ENCODE measurements around the gene HSFX4. TPM values are rescaled to one million over a fixed set of nuclear protein-coding genes. Genes with fewer than 3 reads are reported as not detected.

The HSFX4 gene
- total and polyA plus RNA-seq, 2 donors (not counting 3 experiments of a cell fraction or from before 2014, with no cell fraction given) = not detected

DNA sequence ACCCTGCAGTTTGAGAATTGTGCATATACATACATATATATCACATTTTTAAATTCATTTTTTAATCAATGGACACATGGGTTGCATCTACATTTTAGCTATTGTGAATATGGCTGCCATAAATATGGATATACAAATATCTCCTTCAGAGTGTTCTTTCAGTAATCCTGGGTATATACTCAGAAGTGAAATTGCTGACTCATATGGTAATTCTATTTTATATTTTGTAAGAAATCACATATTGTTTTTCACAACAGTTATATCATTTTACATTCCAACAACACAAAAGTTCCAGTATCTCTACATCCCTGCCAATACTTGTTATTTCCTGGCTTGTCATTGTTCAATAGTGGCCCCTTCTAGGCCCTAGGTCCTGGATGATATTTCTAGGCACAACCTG, 20.6 kb upstream of the HSFX4 start:
- ChIA-PET CTCF (no interaction called here), POLR2A (no interaction called here)
- Histone ChIP-seq H3K9ac (replicated peaks; ENCODE audit: extremely low read depth, insufficient read depth, low read length) (no peak overlapping the region), H3K79me2 (ENCODE audit: control insufficient read depth, insufficient read depth, low read length) (no peaks in the 10 kb centered on the region), H4K20me1 (replicated peaks; ENCODE audit: control insufficient read depth, extremely low read depth, insufficient read depth, low read length) (no peaks in the 10 kb centered on the region), H3K9me3 (replicated peaks; ENCODE audit: control insufficient read depth, insufficient read depth, low read length) (no peaks in the 10 kb centered on the region), H3K27me3 (ENCODE audit: control insufficient read depth in 2 of 2, insufficient read depth in 2 of 2, low read length in 2 of 2) (no peaks in the 10 kb centered on the region), H3K4me3 (replicated peaks in 1 of 3; ENCODE audit: insufficient read depth in 1 of 3, low read depth in 1 of 3, low read length in 3 of 3) (no peak overlapping the region), H3K36me3 (ENCODE audit: control insufficient read depth in 2 of 2, extremely low read depth in 1 of 2, insufficient read depth in 2 of 2, low read length in 2 of 2) (no peaks in the 10 kb centered on the region), H2AFZ (ENCODE audit: low read depth, low read length) (no peak overlapping the region), H3K27ac (ENCODE audit: insufficient read depth, low read depth, low read length) (no peak overlapping the region), H3K4me2 (ENCODE audit: insufficient read depth, low read length) (no peak overlapping the region), H3K4me1 (ENCODE audit: control insufficient read depth, extremely low read depth, insufficient read depth, low read length) (no peaks in the 10 kb centered on the region), H3K9me1 (replicated peaks; ENCODE audit: control insufficient read depth, extremely low read depth, insufficient read depth, low read length) (no peaks in the 10 kb centered on the region)
- TF ChIP-seq EZH2 (IDR thresholded peaks at IDR 0.05; ENCODE audit: borderline replicate concordance, low read depth, low read length, severe bottlenecking) = no peak
- TF ChIP-seq MYC (IDR thresholded peaks at IDR 0.05; ENCODE audit: low read depth, low read length) = no peak
- TF ChIP-seq POLR2AphosphoS5 (IDR thresholded peaks at IDR 0.05; ENCODE audit: insufficient read depth, low read depth, low read length) = no peak
- TF ChIP-seq CTCF (IDR thresholded peaks at IDR 0.05; ENCODE audit: extremely low read depth in 1 of 2, insufficient read depth in 1 of 2, low read depth in 1 of 2, low read length in 2 of 2) = no peak
- no peak for TF ChIP-seq GATA2 (IDR thresholded peaks at IDR 0.05; ENCODE audit: insufficient read depth, insufficient read length, low read depth, low read length)
- TF ChIP-seq JUN (IDR thresholded peaks at IDR 0.05; ENCODE audit: borderline replicate concordance, insufficient read depth, insufficient read length, low read depth) = no peak
- TF ChIP-seq FOS (IDR thresholded peaks at IDR 0.05; ENCODE audit: borderline replicate concordance, insufficient read depth, low read length) = no peak
- no peak for TF ChIP-seq POLR2A (IDR thresholded peaks at IDR 0.05; ENCODE audit: low read depth, low read length)
- TF ChIP-seq, protein P1, sequence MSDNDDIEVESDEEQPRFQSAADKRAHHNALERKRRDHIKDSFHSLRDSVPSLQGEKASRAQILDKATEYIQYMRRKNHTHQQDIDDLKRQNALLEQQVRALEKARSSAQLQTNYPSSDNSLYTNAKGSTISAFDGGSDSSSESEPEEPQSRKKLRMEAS (IDR thresholded peaks at IDR 0.05; ENCODE audit: insufficient read depth, insufficient read length) = no peak
- DNase-seq (ENCODE audit: low read depth, low spot score) (no peak), FAIRE-seq (no peak)
- no TSS peak for BruUV-seq (replicated peaks)
- dilution Hi-C loops (cut with MboI; ENCODE audit: extremely low pct_ligation_motif_present, low sequenced_read_pairs) (no loop called here), intact Hi-C loops (cut with micrococcal nuclease) (no loop called here)

All from endothelial cell of umbilical vein (primary cell).